B cell (primary cell): ENCODE measurements around the gene MBNL1. TPM values are rescaled to one million over a fixed set of nuclear protein-coding genes. Genes with fewer than 3 reads are reported as not detected.

ENCODE experiments used
- ATAC-seq: fragments of 200-7000 bp; cut with Tn5 transposase; one replicate; pipeline ENCODE4 v1.10.0; 2021; ENCODE audit warnings: low read depth, mild to moderate bottlenecking, moderate number of reproducible peaks, moderate library complexity
- CTCF ChIA-PET: fragments of 350-600 bp; sonication (Branson Sonifier 250); formaldehyde crosslinking; loops from one replicate; lab custom pipeline; 2021; ENCODE audit warnings: antibody characterized with exemption, inconsistent platforms; lab: Charles Lee
- POLR2A ChIA-PET: fragments of 350-600 bp; sonication (Branson Sonifier 250); formaldehyde crosslinking; loops from one replicate; lab custom pipeline; 2021; ENCODE audit warnings: antibody characterized with exemption; lab: Charles Lee
- DNase-seq: peaks from one replicate; pipeline ENCODE4 v3.0.0; 2013
- H2AFZ ChIP-seq: 2 replicates; pipeline ENCODE4 v1.6.1; 2012; ENCODE audit warnings: mild to moderate bottlenecking, low read depth, low read length; ENCODE audit not compliant: insufficient read depth, poor library complexity, severe bottlenecking
- H3K27ac ChIP-seq, 2 donors: 1 replicate in 1 of 2; 2 replicates in 1 of 2; pipeline ENCODE4 v1.5.1; 2012 to 2013; ENCODE audit warnings: low read length in 2 of 2, mild to moderate bottlenecking in 2 of 2, moderate library complexity in 1 of 2
- H3K27me3 ChIP-seq, 4 experiments: fragments of 200-600 bp in 1 of 4; sonication (generic) in 1 of 4; replicated peaks in 1 of 4; 1 replicate in 2 of 4; 2 replicates in 2 of 4; pipeline versions ENCODE4 v1.6.1 to v1.7.0; 2013 to 2016; ENCODE audit warnings: low read length in 3 of 4, mild to moderate bottlenecking in 2 of 4, mixed read lengths in 1 of 4, moderate library complexity in 1 of 4; ENCODE audit not compliant: insufficient read depth in 4 of 4, control insufficient read depth in 3 of 4; ENCODE audit errors: control extremely low read depth in 1 of 4
- H3K36me3 ChIP-seq, 2 experiments: replicated peaks in 1 of 2; 1 replicate in 1 of 2; 2 replicates in 1 of 2; pipeline versions ENCODE4 v1.6.1 to v1.7.1; 2013; ENCODE audit warnings: low read length in 1 of 2; ENCODE audit not compliant: insufficient read depth in 2 of 2, control insufficient read depth in 1 of 2; ENCODE audit errors: control extremely low read depth in 1 of 2, extremely low read depth in 1 of 2
- H3K4me1 ChIP-seq, 2 donors: fragments of 200-600 bp in 1 of 2; sonication (generic) in 1 of 2; 1 replicate in 1 of 2; 2 replicates in 1 of 2; pipeline versions ENCODE4 v1.5.1 to v1.6.1; 2013 to 2017; ENCODE audit warnings: low read length in 2 of 2; ENCODE audit not compliant: control insufficient read depth in 2 of 2, insufficient read depth in 2 of 2
- H3K4me2 ChIP-seq: replicated peaks from 2 replicates; pipeline ENCODE3; 2012; ENCODE audit warnings: mild to moderate bottlenecking, low read depth, low read length; ENCODE audit not compliant: poor library complexity, severe bottlenecking
- H3K4me3 ChIP-seq, 5 experiments: fragments of 200-600 bp in 1 of 5; sonication (generic) in 1 of 5; 1 replicate in 3 of 5; 2 replicates in 2 of 5; pipeline versions ENCODE4 v1.5.1 to v1.7.0; 2011 to 2016; ENCODE audit warnings: low read length in 4 of 5, mild to moderate bottlenecking in 4 of 5, low read depth in 2 of 5, control low read depth in 1 of 5, moderate library complexity in 1 of 5; ENCODE audit not compliant: insufficient read depth in 1 of 5; ENCODE audit errors: control extremely low read depth in 1 of 5, extremely low read depth in 1 of 5
- H3K79me2 ChIP-seq: fragments of 200-600 bp; sonication (generic); one replicate; pipeline ENCODE4 v1.6.0; 2016; ENCODE audit warnings: low read length; ENCODE audit not compliant: control insufficient read depth, insufficient read depth
- H3K9ac ChIP-seq: fragments of 200-600 bp; sonication (generic); 2 replicates; pipeline ENCODE4 v1.6.1; 2017; ENCODE audit warnings: mild to moderate bottlenecking, low read length, moderate library complexity
- H3K9me3 ChIP-seq, 3 donors: one replicate each; pipeline versions ENCODE4 v1.6.1 to v1.7.1; 2013; ENCODE audit warnings: low read length in 2 of 3; ENCODE audit not compliant: control insufficient read depth in 2 of 3, insufficient read depth in 1 of 3; ENCODE audit errors: control extremely low read depth in 1 of 3
- H4K20me1 ChIP-seq: 2 replicates; pipeline ENCODE4 v1.6.0; 2012; ENCODE audit warnings: mild to moderate bottlenecking, low read length; ENCODE audit not compliant: insufficient read depth, control insufficient read depth, poor library complexity, severe bottlenecking
- H3K27ac Mint-ChIP-seq: one replicate; pipeline ENCODE4 v1.8.0; 2021; ENCODE audit warnings: mixed read lengths
- H3K27me3 Mint-ChIP-seq: one replicate; pipeline ENCODE4 v1.8.0; 2021; ENCODE audit warnings: mixed read lengths
- H3K4me1 Mint-ChIP-seq: one replicate; pipeline ENCODE4 v1.8.0; 2021; ENCODE audit warnings: mixed read lengths
- H3K4me3 Mint-ChIP-seq: one replicate; pipeline ENCODE4 v1.8.0; 2021; ENCODE audit warnings: mixed read lengths
- H3K9me3 Mint-ChIP-seq: one replicate; pipeline ENCODE4 v1.8.0; 2022; ENCODE audit warnings: mixed read lengths; ENCODE audit not compliant: insufficient read depth
- EZH2 ChIP-seq: IDR thresholded peaks from 2 replicates; pipeline ENCODE4 v1.6.1; 2012; ENCODE audit warnings: borderline replicate concordance, low read depth, mild to moderate bottlenecking, moderate library complexity, low read length; ENCODE audit not compliant: insufficient read depth, poor library complexity, severe bottlenecking
- WGBS: methylation state at CpG from one replicate; pipeline ENCODE4 v1.1.5; 2013; ENCODE audit warnings: missing lambda C conversion rate; ENCODE audit not compliant: insufficient coverage; 5-methylcytosine and 5-hydroxymethylcytosine counted together
- intact Hi-C: fragments of 100-400 bp; cut with micrococcal nuclease; formaldehyde crosslinking; loops from one replicate; pipeline ENCODE4 v1.10.0; 2022
- polyA plus RNA-seq: library from polyadenylated mRNA; depleted of rRNA; stranded (reverse); fragments of >200 nt; gene quantifications from 2 replicates; pipeline ENCODE4 v1.2.3, GENCODE V29; 2012
- total RNA-seq, 2 donors: library from RNA; stranded (reverse); fragments of 120-200 nt in 1 of 2; gene quantifications; 1 replicate in 1 of 2; 2 replicates in 1 of 2; pipeline versions ENCODE4 v1.2.3 to v1.2.4, GENCODE V29; 2013 to 2022
- TF ChIP-seq, protein P1 (sequence below): fragments of 200-600 bp; IDR thresholded peaks from one replicate; pipeline ENCODE4 v1.8.0; 2022; ENCODE audit warnings: antibody characterized with exemption, mild to moderate bottlenecking

Gene MBNL1
- total and polyA plus RNA-seq, 2 donors (not counting 1 experiment from before 2014, with no cell fraction given): 195 to 505 TPM

DNA sequence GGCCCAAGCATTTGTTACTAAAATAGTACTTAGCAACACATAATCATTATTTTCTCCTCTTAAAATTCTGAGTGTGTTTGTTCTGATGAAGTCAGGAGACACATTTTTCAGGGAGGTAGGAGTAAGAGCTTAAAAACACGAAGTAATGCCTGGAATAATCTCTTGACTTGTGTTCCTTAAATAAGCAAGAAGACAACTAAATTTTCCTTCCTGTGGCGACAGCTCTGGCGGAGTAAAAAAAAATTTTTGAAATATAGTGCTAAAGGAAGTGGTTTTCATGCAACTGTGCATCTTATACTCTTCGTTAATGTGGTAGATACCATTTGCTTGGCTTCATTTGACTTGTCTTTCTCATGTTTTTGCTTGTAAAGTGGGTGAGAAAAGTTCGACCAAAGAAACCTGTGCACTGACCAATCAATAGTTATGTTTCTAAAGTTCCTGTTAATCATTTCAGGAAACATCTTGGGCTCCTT is 11.1 kb upstream of the MBNL1 start:
- Mint-ChIP-seq H3K27me3 (no peaks in the 10 kb centered on the region), H3K4me3 (peak overlapping the region; percentile 67), H3K27ac (peak overlapping the region; percentile 93), H3K4me1 (peaks cover 77% of the 10 kb centered on the region), H3K9me3 (no peaks in the 10 kb centered on the region)
- H3K4me3 ChIP-seq: peak overlapping the region in 2 of 5 experiments; percentile 5 to 43
- no peaks in the 10 kb centered on the region for H3K27me3 ChIP-seq
- WGBS: 6% methylated on average over 3 of the region's 5 CpGs
- intact Hi-C loops: loop anchor here (1.0 kb wide), 2 partner anchors 11 to 13 kb away; partner anchors contain the start of gene MBNL1
- no peak for TF ChIP-seq EZH2
- TF ChIP-seq, protein P1, sequence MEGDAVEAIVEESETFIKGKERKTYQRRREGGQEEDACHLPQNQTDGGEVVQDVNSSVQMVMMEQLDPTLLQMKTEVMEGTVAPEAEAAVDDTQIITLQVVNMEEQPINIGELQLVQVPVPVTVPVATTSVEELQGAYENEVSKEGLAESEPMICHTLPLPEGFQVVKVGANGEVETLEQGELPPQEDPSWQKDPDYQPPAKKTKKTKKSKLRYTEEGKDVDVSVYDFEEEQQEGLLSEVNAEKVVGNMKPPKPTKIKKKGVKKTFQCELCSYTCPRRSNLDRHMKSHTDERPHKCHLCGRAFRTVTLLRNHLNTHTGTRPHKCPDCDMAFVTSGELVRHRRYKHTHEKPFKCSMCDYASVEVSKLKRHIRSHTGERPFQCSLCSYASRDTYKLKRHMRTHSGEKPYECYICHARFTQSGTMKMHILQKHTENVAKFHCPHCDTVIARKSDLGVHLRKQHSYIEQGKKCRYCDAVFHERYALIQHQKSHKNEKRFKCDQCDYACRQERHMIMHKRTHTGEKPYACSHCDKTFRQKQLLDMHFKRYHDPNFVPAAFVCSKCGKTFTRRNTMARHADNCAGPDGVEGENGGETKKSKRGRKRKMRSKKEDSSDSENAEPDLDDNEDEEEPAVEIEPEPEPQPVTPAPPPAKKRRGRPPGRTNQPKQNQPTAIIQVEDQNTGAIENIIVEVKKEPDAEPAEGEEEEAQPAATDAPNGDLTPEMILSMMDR: no peak
- H4K20me1 ChIP-seq: peaks cover 3% of the 10 kb centered on the region
- H3K9ac ChIP-seq: peak overlapping the region; percentile 44
- H3K9me3 ChIP-seq: no peaks in the 10 kb centered on the region
- no peaks in the 10 kb centered on the region for H3K36me3 ChIP-seq
- peak; percentile 60 for DNase-seq
- POLR2A ChIA-PET: interaction anchor here (0.7 to 3.7 kb wide), 5 partner anchors 11 to 60 kb away, joined by 3 to 40 read pairs (median 3); partner anchors contain the start of gene MBNL1
- H3K27ac ChIP-seq: peak overlapping the region; percentile 52 to 88
- CTCF ChIA-PET: interaction anchor here (1.1 to 2.8 kb wide), 6 partner anchors 11 to 186 kb away, joined by 3 to 11 read pairs (median 4); partner anchors contain the start of gene MBNL1
- H3K79me2 ChIP-seq: peaks cover 89% of the 10 kb centered on the region
- peak overlapping the region; percentile 70 for H3K4me2 ChIP-seq
- H3K4me1 ChIP-seq: peaks cover 72 to 75% of the 10 kb centered on the region in 2 donors
- peak; percentile 67 for ATAC-seq
- H2AFZ ChIP-seq: peak overlapping the region; percentile 36
